Stimulated activated CD4-positive, alpha-beta T cell treated with anti-CD3 and anti-CD28 coated beads, Interleukin-15, amount 100 ng/mL, for 24 hours (primary cell): ENCODE results near the gene ASCL2.

Experiments
- DNase-seq: peaks from one replicate; pipeline ENCODE4 v3.0.0-alpha.2; 2020

The ASCL2 gene

GRCh38 chr11:2270322-2271076 is at the start of gene ASCL2:
TSS of gene ASCL2 (minus strand) at chr11:2270588. CDS start at chr11:2270332, 256 bp downstream.
- DNase-seq = no peak

GRCh38 chr11:2319791-2320472 is 49.5 kb upstream of the ASCL2 start:
- no peak for DNase-seq

GRCh38 chr11:2318707-2319106 is 48.3 kb upstream of the ASCL2 start:
- DNase-seq = no peak

- no peak for DNase-seq
Observed at GRCh38 chr11:2318123-2318522, 47.7 kb upstream of the ASCL2 start.

DNA sequence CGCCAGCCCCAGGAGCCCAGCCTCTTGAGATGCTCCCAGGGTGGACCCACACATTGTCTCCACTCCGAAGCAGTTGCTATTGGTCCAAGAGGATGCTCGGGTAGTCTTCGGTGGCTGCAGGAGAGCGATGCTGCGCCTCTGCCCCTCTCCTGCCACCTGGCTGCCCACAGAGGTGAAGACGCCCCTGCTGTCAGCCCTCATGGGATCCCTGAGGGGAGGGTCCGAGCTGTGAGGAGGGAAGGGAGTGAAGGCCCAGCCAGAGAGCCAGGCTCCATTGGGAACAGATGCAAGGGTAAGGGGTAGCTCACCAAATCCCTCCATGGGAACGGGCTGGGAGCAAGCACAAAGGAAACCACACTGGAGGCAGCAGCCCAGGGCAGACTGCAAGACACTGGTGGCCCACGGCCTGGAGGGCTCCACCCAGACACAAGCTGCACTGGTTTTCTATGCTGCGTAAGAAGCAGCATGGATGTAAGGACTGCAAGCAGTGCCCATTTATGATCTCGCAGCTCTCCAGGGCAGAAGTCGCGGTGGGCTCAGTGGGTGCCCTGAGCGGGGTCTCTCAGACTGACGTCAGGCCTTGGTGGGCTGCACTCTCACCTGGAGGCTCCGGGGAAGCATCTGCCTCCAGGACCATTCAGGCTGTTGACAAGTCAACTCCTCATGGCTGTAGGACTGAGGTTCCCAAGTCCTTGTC is 47.1 kb upstream of the ASCL2 start:
- DNase-seq = no peak

DNA sequence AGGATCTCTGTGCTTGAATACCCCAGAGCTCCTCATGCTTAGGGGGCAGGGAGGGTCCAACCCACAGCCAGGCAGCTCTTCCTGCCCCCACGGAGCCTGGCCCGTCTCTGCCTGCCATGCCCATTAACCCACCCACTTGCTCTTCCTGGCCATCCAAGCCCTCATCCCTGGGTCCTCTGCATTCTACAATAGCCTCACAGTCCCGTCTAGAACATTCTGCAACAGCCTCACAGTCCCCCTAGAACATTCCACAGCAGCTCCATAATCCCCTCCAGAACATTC is 46.5 kb upstream of the ASCL2 start:
- no peak for DNase-seq

DNA sequence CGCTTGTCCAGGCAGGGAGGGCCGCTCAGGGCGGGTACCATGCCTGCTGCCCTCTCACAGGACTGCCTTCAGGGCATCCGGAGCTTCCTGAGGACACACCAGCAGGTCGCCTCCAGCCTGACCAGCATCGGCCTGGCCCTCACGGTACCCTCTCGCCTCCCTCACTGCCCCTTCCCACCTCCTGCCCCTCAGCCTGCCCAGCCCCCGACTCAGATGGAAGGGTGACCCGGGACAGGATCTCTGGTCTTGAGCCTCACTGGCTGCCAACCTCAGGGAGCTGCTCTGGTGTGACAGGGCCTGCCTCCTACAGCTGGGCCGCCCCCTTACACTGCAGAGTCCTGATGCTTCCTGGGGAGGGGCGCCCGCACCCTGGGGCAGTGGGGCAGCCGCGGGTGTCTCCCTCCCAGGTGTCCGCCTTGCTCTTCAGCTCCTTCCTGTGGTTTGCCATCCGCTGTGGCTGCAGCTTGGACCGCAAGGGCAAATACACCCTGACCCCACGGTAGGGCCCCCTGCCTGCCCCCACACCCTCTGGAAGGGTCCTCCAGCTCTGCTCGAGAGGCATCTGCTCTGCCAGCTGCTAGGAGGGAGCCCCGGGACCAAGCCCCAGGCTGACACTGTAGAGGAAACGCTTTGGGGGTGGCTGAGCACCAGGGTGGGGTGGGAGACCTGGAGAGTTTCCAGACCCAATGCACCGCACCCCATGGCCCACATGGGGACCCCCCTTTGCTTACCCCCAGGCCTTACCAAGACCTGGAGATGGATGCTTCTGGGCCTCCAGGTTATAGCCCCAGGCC is 46.0 kb upstream of the ASCL2 start:
- DNase-seq = no peak

DNA sequence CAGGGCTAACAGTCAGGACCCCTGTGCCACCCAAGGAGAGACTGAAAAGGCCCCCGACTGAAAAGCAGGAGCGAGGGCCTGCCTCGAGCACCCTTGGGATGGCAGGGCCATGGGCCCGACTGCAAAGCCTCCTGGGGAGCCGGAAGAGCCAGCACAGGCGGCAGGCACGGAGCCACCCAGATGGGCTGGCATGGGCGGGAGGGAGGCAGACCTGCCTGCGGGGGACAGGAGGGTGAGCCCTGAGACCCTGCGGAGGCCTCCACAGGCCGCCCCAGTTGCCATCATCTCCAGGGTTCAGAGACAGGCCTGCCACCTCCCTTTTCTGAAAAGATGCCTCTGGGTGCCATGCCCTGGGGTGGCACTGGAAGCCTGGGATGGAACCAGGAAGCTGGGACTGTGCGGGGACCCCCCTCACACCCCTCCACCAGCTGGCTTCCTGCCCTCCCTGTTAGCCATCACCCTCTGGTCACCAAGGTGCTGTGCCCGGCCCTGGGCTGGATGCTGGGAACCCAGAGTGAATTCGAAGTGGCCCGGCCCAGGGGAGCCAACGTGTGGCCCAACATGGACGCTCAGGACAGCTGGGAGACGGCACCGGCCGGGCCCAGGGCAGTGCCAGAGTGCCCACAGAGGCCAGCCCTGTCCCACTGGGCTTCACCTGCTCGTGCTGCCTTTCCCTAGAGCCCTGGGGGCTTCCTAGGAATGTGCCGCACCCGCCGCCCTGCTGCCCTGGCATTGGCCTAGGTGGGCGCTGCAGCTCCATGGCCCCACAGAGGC is 45.2 kb upstream of the ASCL2 start:
- DNase-seq = no peak

GRCh38 chr11:2314525-2315394 is 44.4 kb upstream of the ASCL2 start:
- no peak for DNase-seq

DNA sequence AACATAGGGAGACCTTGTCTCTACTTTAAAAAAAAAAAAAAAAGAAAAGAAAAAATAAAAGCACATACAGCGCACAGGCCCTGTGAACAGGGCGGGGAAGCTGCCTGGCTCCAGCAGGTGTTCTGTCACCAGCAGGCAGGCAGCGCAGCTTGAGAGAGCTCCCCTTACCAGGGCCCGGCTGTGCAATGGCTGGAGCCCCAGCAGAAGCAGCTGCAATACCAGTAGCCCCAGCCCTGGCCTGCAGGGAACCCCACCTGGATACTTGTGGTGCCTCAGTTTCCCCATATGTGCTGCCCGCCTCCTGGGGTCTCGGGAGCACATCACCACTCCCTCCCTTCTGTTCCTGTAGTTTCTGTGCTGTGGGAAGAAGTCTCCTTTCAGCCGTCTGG is 43.7 kb upstream of the ASCL2 start:
- no peak for DNase-seq

DNA sequence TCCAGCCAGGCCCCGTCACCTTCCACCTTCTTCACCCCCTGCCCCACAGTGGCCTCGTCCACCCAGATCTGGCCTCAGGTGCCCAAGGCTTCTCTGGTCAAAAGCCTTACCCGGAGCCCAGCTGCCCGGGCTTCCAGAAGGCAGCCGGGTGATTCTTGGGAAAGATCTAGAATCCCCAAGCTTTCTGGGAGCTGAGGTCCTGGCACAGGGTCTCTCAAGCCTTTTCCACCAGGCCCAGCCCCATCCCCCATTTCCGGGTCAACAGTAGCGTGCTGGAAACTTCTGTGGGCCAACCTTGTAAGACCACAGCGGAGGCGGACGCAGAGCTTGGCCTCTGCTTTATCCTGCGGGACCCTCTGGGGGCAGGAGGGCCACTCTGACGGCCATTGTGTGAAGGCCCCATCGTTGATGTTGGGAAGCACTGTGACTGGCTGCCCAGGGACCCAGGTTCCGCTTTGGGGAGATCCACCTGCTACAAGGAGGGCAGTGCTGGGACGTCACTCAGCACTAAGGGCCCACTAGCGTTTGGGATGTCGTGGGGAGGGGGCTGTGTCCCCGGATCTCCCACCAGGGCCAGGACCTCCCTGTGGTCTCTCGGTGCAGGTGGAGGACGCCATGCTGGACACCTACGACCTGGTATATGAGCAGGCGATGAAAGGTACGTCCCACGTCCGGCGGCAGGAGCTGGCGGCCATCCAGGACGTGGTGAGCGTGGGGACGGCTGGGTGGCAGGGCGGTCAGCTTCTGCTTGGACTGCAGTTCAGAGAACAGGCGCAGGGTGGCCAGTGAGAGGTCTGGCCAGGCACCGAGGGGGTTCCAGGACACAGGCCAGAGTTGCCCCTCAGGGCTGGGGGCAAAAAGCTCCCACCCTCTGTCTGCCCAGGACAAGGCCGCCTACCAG is 42.9 kb upstream of the ASCL2 start:
- DNase-seq = no peak

DNA sequence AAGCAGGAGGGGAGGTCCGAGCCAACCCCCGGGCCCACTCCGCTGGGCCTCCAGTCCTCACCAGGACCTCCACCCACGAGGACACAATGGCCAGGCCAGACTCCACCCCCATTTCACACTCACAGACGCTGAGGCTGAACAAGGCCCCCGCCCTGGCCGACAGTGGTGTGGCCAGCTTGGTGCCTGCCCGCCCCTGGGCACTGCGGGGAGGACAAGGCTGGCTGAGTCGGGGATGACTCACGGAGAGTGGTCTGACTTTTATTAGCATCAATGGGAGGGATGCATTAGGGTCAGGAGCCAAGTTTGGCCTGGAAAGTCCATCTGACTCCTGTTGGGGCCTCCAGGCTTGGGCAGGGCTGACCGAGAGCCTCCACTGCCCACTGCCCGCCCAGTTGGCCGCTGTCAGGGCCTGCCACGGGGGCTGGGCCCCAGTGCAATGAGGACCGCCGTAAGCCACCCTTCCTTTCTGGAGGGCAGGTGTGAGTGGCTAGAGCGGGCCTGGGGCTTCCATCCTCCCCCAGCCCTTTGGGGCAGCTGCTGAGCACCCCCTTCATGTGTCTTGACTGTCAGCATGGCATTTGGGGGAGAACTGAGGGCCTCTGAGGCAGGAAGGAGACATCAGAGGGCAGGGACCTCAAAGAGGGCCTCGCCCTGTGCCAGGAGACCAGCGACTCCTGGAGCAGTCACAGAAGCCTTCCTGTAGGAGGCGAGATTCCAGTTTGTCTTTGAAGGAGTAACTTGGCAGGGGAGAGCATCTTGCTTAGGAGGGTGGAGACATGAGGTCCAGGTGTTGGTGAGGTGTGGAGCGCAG is 42.0 kb upstream of the ASCL2 start:
- DNase-seq = no peak

DNA sequence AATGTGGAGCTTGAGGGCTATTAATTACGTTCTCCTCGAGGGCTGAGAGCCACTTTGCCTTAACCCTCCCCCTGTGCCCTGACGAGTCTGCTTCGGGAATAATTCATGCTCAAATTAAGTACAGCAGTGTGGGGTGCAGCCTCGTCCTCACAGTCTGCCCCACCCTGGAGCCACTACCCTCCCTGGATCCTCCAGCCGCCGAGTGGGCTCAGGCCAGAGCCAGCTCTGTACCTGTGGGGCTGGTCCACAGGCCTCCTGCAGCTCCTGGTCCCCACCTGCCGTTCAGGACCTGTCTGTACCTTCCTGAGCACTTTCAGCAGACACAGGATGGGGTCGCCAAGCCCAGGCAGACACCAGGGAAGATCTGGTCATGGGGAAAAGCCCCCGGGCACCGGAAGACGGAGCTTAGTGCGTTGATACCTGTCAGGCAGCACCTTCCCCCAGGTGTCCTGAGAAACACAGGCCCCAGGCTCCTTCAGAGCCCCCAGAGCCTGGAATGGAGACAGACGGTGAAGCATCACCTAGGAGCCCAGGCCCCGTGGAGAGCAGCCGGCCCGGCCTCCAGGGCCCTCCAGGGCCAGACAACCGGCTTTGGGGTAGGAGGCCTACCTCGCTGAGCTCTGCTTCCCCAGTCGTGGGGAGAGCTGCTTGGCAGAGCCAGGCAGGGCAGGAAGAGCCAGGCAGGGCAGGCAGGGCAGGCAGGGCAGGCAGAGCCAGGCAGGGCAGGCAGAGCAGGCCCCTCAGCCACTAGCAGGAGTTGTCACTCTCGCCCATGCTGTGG is 41.2 kb upstream of the ASCL2 start:
- DNase-seq = no peak

GRCh38 chr11:2310786-2311352 is 40.5 kb upstream of the ASCL2 start:
- no peak for DNase-seq

DNA sequence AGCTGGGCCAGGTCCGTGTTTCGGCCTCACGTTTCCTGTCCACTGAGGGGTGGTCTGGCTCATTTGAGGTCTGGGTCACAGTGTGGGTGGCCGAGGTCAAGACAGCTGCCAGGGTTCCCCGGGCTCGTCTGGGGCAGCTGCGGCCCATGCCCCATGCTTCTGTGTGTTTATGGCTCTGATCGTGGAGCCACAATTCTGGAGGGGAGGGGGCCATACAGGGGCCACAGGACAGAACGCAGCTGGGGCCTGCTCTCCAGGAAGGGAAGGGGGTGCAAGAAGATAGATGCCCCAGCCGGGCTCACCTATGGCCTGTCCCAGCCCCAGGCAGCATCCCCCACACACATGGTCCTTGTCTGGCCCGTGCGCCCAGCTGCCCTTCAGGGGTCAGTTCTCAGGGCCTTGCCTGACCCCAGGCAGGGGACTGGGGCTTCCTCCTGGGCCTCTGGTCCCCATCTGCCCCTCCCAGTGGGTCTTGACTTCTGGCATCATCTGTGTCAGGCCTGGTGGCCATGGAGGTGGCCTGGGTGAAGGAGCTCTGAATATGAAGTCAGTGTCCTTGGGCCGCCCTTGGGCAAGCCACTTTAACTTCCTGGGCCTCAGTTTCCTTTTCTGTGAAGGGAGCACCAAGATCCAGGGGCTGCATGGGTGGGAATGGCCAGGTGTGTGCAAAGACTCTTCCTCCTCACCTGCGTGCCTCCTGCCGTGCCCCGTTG is 39.8 kb upstream of the ASCL2 start:
- no peak for DNase-seq

GRCh38 chr11:2309251-2310072 is 39.1 kb upstream of the ASCL2 start:
- DNase-seq = no peak

DNA sequence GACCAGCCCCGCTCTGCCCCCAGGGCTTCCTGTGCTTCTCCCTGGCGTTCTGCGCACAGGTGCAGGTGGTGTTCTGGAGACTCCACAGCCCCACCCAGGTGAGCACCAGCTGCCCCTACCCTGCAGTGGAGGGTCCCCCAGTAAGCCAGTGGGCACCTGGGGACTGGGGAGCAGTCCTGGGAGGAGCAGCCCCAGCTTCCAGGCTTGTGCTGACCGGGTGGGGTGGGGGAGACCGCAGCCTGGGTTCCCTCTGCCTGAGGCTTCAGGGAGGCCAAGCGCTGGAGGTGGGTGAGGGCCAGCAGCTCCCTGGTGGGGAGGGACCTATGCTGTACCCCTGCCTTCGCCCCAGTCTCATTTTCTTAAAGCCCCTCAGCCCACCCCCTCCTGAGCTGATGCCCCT is 38.3 kb upstream of the ASCL2 start:
- DNase-seq = no peak
